NB4 (cell line): ENCODE data around the gene TRIM2.

Experiments used
- DNase-seq: peaks from one replicate; pipeline ENCODE4 v3.0.0; 2010; ENCODE audit warnings: low read depth
- H3K4me3 ChIP-seq: one replicate; pipeline ENCODE4 v1.5.1; 2011; ENCODE audit warnings: mild to moderate bottlenecking, low read depth, low read length, moderate library complexity
- CTCF ChIP-seq: IDR thresholded peaks from one replicate; pipeline ENCODE4 v1.5.1; 2012; ENCODE audit warnings: low read depth, low read length
- MYC ChIP-seq: IDR thresholded peaks from 2 replicates; pipeline ENCODE4 v1.6.1; 2011; ENCODE audit warnings: low read depth, low read length
- POLR2A ChIP-seq: IDR thresholded peaks from 2 replicates; pipeline ENCODE4 v1.6.1; 2011; ENCODE audit warnings: mild to moderate bottlenecking; ENCODE audit not compliant: insufficient read length; ENCODE audit errors: extremely low read depth
- TF ChIP-seq, protein P1 (sequence below): IDR thresholded peaks from 2 replicates; pipeline ENCODE4 v1.6.1; 2011; ENCODE audit warnings: low read depth, low read length

TRIM2 gene

GRCh38 chr4:153367092-153367491, 162.8 kb downstream of the TRIM2 start:
- DNase-seq = no peak
- TF ChIP-seq CTCF (no peak), POLR2A (no peak)
- no peak overlapping the region for H3K4me3 ChIP-seq

- no peak overlapping the region for H3K4me3 ChIP-seq
- TF ChIP-seq CTCF (no peak), POLR2A (no peak), MYC (no peak)
- TF ChIP-seq, protein P1, sequence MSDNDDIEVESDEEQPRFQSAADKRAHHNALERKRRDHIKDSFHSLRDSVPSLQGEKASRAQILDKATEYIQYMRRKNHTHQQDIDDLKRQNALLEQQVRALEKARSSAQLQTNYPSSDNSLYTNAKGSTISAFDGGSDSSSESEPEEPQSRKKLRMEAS = no peak
- no peak for DNase-seq
These were observed 164.8 kb downstream of the TRIM2 start for GRCh38 chr4:153369021-153369420.

DNA sequence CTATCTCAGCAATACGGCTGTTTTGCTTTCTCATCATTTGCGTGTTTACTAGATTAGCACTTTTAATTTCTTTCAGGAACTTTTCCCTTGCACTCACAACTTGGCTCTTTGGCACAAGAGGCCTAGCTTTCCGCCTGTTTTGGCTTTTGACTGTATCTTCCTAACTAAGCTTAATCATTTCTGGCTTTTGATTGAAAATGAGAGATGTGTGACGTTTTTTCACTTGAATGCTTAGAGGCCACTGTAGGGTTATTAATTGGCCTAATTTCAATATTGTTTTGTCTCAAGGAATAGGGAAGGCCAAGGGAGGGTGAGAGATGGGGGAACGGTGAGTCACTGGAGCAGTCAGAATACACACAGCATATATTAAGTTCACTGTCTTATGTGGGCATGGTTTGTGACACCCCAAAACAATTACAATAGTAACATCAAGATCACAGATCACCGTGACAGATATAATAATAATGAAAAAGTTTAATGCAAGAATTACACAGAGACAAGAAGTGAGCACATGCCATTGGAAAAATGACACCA, 167.5 kb downstream of the TRIM2 start:
- no peak overlapping the region for H3K4me3 ChIP-seq
- no peak for DNase-seq
- no peak for TF ChIP-seq MYC
- TF ChIP-seq POLR2A = no peak
- TF ChIP-seq, protein P1 = no peak
- no peak for TF ChIP-seq CTCF

- TF ChIP-seq POLR2A (no peak), MYC (no peak), CTCF (no peak)
- TF ChIP-seq, protein P1 = no peak
- no peak for DNase-seq
- no peak overlapping the region for H3K4me3 ChIP-seq
These were observed 168.8 kb downstream of the TRIM2 start for GRCh38 chr4:153372967-153373562.

GRCh38 chr4:153374442-153374841, 170.2 kb downstream of the TRIM2 start:
- DNase-seq = no peak
- no peak overlapping the region for H3K4me3 ChIP-seq
- no peak for TF ChIP-seq POLR2A
- no peak for TF ChIP-seq MYC
- TF ChIP-seq CTCF = no peak
- TF ChIP-seq, protein P1 = no peak

DNA sequence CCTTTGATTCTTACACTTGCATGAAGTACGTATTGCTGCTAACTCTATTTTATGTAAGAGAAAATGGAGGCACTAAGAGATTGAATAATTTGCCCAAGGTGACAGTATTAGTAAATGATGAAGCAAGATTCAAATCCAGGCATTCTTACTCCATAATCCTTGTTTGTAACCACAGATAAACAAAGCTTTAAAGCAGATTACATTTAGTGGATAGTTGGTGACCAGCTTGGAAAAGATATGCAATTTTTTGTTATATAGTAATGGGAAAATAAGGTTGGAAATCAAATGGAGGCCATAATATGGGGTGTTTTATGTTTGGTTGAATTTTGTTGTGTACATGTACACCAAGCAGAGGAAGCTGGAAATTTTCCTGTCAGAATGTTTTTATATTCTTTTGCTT, 171.1 kb downstream of the TRIM2 start:
- no peak overlapping the region for H3K4me3 ChIP-seq
- no peak for TF ChIP-seq MYC
- TF ChIP-seq POLR2A = no peak
- TF ChIP-seq, protein P1 = no peak
- TF ChIP-seq CTCF = no peak
- DNase-seq = no peak
